CD4-positive, alpha-beta T cell (primary cell): ENCODE data around the gene MCTP1. TPM values are rescaled to one million over a fixed set of nuclear protein-coding genes. Genes with fewer than 3 reads are reported as not detected.

Experiments
- ATAC-seq: fragments of 200-7000 bp; cut with Tn5 transposase; one replicate; pipeline ENCODE4 v1.10.0; 2022; ENCODE audit warnings: mild to moderate bottlenecking; ENCODE audit not compliant: poor library complexity
- CTCF ChIA-PET: fragments of 350-600 bp; sonication (Branson Sonifier 250); formaldehyde crosslinking; loops from one replicate; lab custom pipeline; 2021; ENCODE audit warnings: antibody characterized with exemption, inconsistent platforms; lab: Charles Lee
- POLR2A ChIA-PET: fragments of 350-600 bp; sonication (Branson Sonifier 250); formaldehyde crosslinking; loops from one replicate; lab custom pipeline; 2021; ENCODE audit warnings: antibody characterized with exemption, inconsistent platforms; lab: Charles Lee
- DNase-seq, 14 experiments: peaks; one replicate each; pipeline ENCODE4 v3.0.0-alpha.2; 2013 to 2020; ENCODE audit warnings: mixed read lengths in 2 of 14
- H3K27ac ChIP-seq, 2 donors: one replicate each; pipeline versions ENCODE4 v1.5.1 to v1.7.0; 2013; ENCODE audit warnings: low read length in 2 of 2, low read depth in 1 of 2, mild to moderate bottlenecking in 1 of 2
- H3K27me3 ChIP-seq, 2 experiments: 1 replicate in 1 of 2; 2 replicates in 1 of 2; pipeline versions ENCODE4 v1.6.1 to v1.7.0; 2013; ENCODE audit warnings: low read length in 2 of 2, control low read depth in 1 of 2, mild to moderate bottlenecking in 1 of 2, moderate library complexity in 1 of 2; ENCODE audit not compliant: insufficient read depth in 2 of 2, control insufficient read depth in 1 of 2
- H3K36me3 ChIP-seq: one replicate; pipeline ENCODE4 v1.6.1; 2013; ENCODE audit warnings: low read length, control low read depth; ENCODE audit not compliant: insufficient read depth
- H3K4me1 ChIP-seq: one replicate; pipeline ENCODE4 v1.6.1; 2013; ENCODE audit warnings: low read length, control low read depth; ENCODE audit not compliant: insufficient read depth
- H3K4me3 ChIP-seq: one replicate; pipeline ENCODE4 v1.5.1; 2013; ENCODE audit warnings: mild to moderate bottlenecking, low read length, moderate library complexity
- H3K9me3 ChIP-seq, 2 experiments: 1 replicate in 1 of 2; 2 replicates in 1 of 2; pipeline versions ENCODE4 v1.6.1 to v1.7.0; 2013; ENCODE audit warnings: low read length in 2 of 2, mild to moderate bottlenecking in 2 of 2, control low read depth in 1 of 2, moderate library complexity in 1 of 2; ENCODE audit not compliant: control insufficient read depth in 1 of 2, insufficient read depth in 1 of 2
- H3K27ac Mint-ChIP-seq: one replicate; pipeline ENCODE4 v1.8.0; 2020; ENCODE audit warnings: mixed read lengths
- H3K27me3 Mint-ChIP-seq: one replicate; pipeline ENCODE4 v1.8.0; 2021; ENCODE audit warnings: mixed read lengths
- H3K36me3 Mint-ChIP-seq: one replicate; pipeline ENCODE4 v1.8.0; 2021; ENCODE audit warnings: low read depth, mixed read lengths
- H3K4me1 Mint-ChIP-seq: one replicate; pipeline ENCODE4 v1.8.0; 2021; ENCODE audit warnings: low read depth, mixed read lengths
- H3K4me3 Mint-ChIP-seq: one replicate; pipeline ENCODE4 v1.8.0; 2020; ENCODE audit warnings: mild to moderate bottlenecking, mixed read lengths
- H3K9me3 Mint-ChIP-seq: one replicate; pipeline ENCODE4 v1.8.0; 2020; ENCODE audit warnings: mixed read lengths
- intact Hi-C, 2 experiments: fragments of 100-400 bp; cut with DNase I in 1 of 2; cut with micrococcal nuclease in 1 of 2; formaldehyde crosslinking; loops; one replicate each; pipeline versions ENCODE4 v1.15.1 to v1.9.0; 2023 to 2025; cut with DNase I, micrococcal nuclease
- total RNA-seq, 174 experiments: library from RNA in 2 of 174; stranded (reverse) in 2 of 174; gene quantifications; one replicate each; pipeline ENCODE4 v1.2.3 and lab custom pipeline; 2021 to 2026
- TF ChIP-seq, protein P1 (sequence below): fragments of 200-600 bp; IDR thresholded peaks from one replicate; pipeline ENCODE4 v1.8.0; 2022; ENCODE audit warnings: antibody characterized with exemption, mild to moderate bottlenecking

Gene MCTP1
- total RNA-seq, 2 experiments from 2014 or later = 2.1 to 2.7 TPM

DNA sequence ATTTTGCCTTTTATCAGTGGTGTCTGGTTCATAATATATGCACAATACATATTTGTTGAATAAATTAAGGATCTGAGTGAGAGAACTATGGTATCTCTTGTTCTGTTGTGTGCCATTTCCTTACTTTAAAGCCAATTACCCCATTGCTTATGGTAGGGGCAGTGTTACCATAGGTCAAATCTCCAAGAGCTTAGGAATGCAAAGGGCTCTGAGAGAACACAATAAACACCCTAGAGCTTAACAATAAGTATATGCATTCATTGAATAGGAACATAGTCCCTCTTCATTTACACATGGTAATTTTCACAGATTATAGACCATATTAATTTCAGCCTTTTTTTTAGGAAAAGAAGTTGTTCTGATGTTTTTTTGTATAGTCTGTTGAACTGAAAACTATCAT, 112.2 kb downstream of the MCTP1 start:
- CTCF ChIA-PET = no interaction called here
- intact Hi-C loops = no loop called here

DNA sequence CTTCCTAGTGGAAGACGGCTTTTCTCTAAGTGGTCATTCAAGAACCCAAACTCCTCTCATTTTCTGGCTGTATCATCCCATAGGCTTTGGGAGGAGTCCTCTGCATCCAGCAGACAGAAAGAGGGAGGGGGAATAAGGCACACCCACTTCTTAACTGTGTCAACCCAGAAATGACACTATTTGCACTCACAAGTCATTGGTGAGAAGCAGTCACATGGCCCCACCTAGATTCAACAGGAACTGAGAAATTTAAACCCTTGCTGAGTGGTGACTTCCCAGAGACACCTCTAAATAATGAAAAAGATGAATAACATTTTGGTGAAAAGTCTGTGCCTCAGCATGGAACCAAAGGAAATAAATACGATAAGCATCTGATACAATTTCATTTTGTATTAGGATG, 120.0 kb downstream of the MCTP1 start:
- TF ChIP-seq, protein P1, sequence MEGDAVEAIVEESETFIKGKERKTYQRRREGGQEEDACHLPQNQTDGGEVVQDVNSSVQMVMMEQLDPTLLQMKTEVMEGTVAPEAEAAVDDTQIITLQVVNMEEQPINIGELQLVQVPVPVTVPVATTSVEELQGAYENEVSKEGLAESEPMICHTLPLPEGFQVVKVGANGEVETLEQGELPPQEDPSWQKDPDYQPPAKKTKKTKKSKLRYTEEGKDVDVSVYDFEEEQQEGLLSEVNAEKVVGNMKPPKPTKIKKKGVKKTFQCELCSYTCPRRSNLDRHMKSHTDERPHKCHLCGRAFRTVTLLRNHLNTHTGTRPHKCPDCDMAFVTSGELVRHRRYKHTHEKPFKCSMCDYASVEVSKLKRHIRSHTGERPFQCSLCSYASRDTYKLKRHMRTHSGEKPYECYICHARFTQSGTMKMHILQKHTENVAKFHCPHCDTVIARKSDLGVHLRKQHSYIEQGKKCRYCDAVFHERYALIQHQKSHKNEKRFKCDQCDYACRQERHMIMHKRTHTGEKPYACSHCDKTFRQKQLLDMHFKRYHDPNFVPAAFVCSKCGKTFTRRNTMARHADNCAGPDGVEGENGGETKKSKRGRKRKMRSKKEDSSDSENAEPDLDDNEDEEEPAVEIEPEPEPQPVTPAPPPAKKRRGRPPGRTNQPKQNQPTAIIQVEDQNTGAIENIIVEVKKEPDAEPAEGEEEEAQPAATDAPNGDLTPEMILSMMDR = no peak
- Mint-ChIP-seq H3K27me3 (no peaks in the 10 kb centered on the region), H3K4me3 (no peak overlapping the region), H3K36me3 (no peaks in the 10 kb centered on the region), H3K4me1 (peaks cover 10% of the 10 kb centered on the region), H3K27ac (no peak overlapping the region), H3K9me3 (peaks cover 5% of the 10 kb centered on the region)
- Histone ChIP-seq H3K27ac (no peak overlapping the region), H3K27me3 (no peaks in the 10 kb centered on the region), H3K4me3 (no peak overlapping the region), H3K36me3 (no peaks in the 10 kb centered on the region), H3K9me3 (peaks cover 0 to 4% of the 10 kb centered on the region in 2 experiments), H3K4me1 (no peaks in the 10 kb centered on the region)
- ATAC-seq = no peak
- ChIA-PET CTCF (no interaction called here), POLR2A (no interaction called here)
- DNase-seq = no peak
- intact Hi-C loops = no loop called here

More for the DNA sequence above, 112.2 kb downstream of the MCTP1 start:
- no peak for ATAC-seq
- H3K9me3 Mint-ChIP-seq = peaks cover 6% of the 10 kb centered on the region
- no peak for DNase-seq
- TF ChIP-seq, protein P1 = no peak
- H3K4me3 Mint-ChIP-seq = no peak overlapping the region
- H3K27ac ChIP-seq = no peak overlapping the region
- no peaks in the 10 kb centered on the region for H3K27me3 Mint-ChIP-seq
- no peaks in the 10 kb centered on the region for H3K27me3 ChIP-seq
- H3K4me1 Mint-ChIP-seq = no peaks in the 10 kb centered on the region
- no peaks in the 10 kb centered on the region for H3K4me1 ChIP-seq
- POLR2A ChIA-PET = no interaction called here
- no peak overlapping the region for H3K27ac Mint-ChIP-seq
- no peaks in the 10 kb centered on the region for H3K9me3 ChIP-seq
- no peaks in the 10 kb centered on the region for H3K36me3 ChIP-seq
- no peak overlapping the region for H3K4me3 ChIP-seq
- no peaks in the 10 kb centered on the region for H3K36me3 Mint-ChIP-seq

DNA sequence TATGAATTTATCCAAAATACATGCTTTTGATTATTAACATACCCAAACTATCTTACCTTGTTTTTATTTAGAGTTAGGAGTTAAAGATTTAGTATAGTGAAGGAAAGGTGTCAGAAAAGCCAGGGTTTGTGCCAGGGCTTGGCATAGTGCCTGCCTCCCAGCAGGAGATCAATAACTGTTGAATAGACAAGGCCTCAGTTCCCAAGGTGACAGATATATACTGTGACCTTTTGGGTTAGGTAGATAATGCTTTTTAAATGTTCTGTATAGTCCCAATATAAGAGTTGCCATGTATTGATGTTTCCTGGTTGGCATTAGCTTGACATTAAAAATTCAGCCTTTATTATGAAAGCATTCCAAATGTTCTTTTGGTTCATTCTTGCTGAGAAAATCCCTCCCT, 121.8 kb downstream of the MCTP1 start:
- ChIA-PET POLR2A (no interaction called here), CTCF (no interaction called here)
- Histone ChIP-seq H3K27ac (no peak overlapping the region), H3K9me3 (peaks cover 0 to 4% of the 10 kb centered on the region in 2 experiments), H3K27me3 (no peaks in the 10 kb centered on the region), H3K36me3 (no peaks in the 10 kb centered on the region), H3K4me1 (no peaks in the 10 kb centered on the region), H3K4me3 (no peak overlapping the region)
- H3K4me1 Mint-ChIP-seq = peaks cover 10% of the 10 kb centered on the region
- H3K27ac Mint-ChIP-seq = no peak overlapping the region
- no peaks in the 10 kb centered on the region for H3K9me3 Mint-ChIP-seq
- no peaks in the 10 kb centered on the region for H3K27me3 Mint-ChIP-seq
- TF ChIP-seq, protein P1 = no peak
- no peak overlapping the region for H3K4me3 Mint-ChIP-seq
- ATAC-seq (no peak), DNase-seq (no peak)
- no peaks in the 10 kb centered on the region for H3K36me3 Mint-ChIP-seq
- intact Hi-C loops = no loop called here
